Measurements from ENCODE around the gene KCNG2. TPM values are rescaled to one million over a fixed set of nuclear protein-coding genes. Genes with fewer than 3 reads are reported as not detected.

KCNG2 gene
- total and polyA plus RNA-seq, 2 of the 8 experiments (the other 6 are each of a cell fraction or from before 2014, with no cell fraction given) = 0.19 to 0.74 TPM

- TF ChIP-seq CHD7 (IDR thresholded peaks at IDR 0.05; ENCODE audit: insufficient replicate concordance, low read length) = no peak
- TF ChIP-seq KDM1A (IDR thresholded peaks at IDR 0.05; ENCODE audit: borderline replicate concordance, low read length) = no peak
- no peak for TF ChIP-seq RAD21 (IDR thresholded peaks at IDR 0.05 in 1 of 2, conservative IDR thresholded peaks at IDR 0.05 in 1 of 2; ENCODE audit: low read depth in 2 of 2, low read length in 2 of 2)
Observed at GRCh38 chr18:79901665-79902064, 103.9 kb downstream of the KCNG2 start (continued).

All from H1 (cell line).